ENCODE data around the gene FADS1.
A peak's percentile ranks its signal among the peaks of the same experiment; 100 is the strongest.

Gene FADS1

GRCh38 chr11:61756147-61756451 is 60.7 kb downstream of the FADS1 start:
- Mint-ChIP-seq H3K4me3 (no peak overlapping the region), H3K9me3 (no peaks in the 10 kb centered on the region), H3K4me1 (peaks cover 20% of the 10 kb centered on the region), H3K36me3 (no peaks in the 10 kb centered on the region), H3K27me3 (peaks cover 7% of the 10 kb centered on the region), H3K27ac (no peak overlapping the region)

DNA sequence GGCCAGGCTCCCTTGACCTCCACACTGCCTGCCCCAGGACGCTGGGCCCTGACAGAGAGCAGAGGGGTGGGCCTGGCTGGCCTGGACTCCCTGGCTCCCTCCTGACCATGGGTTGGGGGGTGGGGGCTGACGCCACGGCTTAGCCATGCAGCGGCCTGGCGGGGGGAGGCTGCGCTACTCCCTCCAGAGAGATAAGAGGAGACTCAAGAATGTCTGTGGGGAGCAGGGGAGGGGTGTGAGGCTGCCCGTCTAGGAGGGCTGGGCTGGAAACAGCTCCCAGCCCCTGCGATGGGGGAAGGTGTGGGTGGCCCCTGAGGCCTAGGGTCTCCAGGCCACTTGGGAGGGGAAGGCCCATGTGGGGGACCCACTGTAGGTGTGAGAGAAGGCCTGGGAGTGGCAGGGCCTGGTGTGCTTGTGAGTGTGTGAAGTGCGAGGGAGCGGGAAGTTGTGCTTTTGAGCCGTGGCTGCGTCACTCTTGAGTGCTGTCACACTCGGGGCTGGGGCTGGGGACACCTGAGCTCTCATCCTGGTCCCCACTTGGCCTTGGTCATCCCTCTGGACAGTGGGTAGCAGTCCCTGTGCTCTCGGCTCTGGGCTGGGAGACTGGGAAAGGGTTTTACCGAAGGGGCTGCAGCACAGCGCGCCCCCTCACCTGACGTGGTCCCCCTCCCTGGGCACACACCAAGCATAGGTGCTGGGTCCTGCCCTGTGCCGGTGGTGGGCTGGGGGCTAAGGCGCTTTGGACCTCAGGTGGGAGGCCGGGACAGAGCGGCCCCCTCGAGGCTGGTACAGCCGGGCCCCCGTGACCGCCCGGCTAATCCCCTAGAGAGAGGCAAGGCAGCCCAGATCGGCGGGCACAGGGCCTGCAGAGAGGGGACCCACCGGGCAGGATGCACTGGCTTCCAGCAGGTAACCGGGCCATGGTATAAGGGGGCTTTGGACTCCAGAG is 62.0 kb downstream of the FADS1 start:
- H3K36me3 Mint-ChIP-seq: no peaks in the 10 kb centered on the region
- H3K4me3 Mint-ChIP-seq: no peak overlapping the region
- peaks cover 24% of the 10 kb centered on the region for H3K4me1 Mint-ChIP-seq
- H3K9me3 Mint-ChIP-seq: no peaks in the 10 kb centered on the region
- H3K27ac Mint-ChIP-seq: no peak overlapping the region
- peaks cover 11% of the 10 kb centered on the region for H3K27me3 Mint-ChIP-seq

GRCh38 chr11:61753672-61754071 is 63.1 kb downstream of the FADS1 start:
- Mint-ChIP-seq H3K27ac (no peak overlapping the region), H3K36me3 (no peaks in the 10 kb centered on the region), H3K9me3 (no peaks in the 10 kb centered on the region), H3K27me3 (peaks cover 13% of the 10 kb centered on the region), H3K4me1 (peaks cover 24% of the 10 kb centered on the region), H3K4me3 (peak overlapping the region; percentile 78)

- H3K9me3 Mint-ChIP-seq: no peaks in the 10 kb centered on the region
- peaks cover 13% of the 10 kb centered on the region for H3K27me3 Mint-ChIP-seq
- peaks cover 24% of the 10 kb centered on the region for H3K4me1 Mint-ChIP-seq
- H3K27ac Mint-ChIP-seq: peak overlapping the region; percentile 62
- peak overlapping the region; percentile 78 for H3K4me3 Mint-ChIP-seq
- H3K36me3 Mint-ChIP-seq: no peaks in the 10 kb centered on the region
These were observed 63.8 kb downstream of the FADS1 start for GRCh38 chr11:61752925-61753521.

- H3K4me3 Mint-ChIP-seq: peak within 1 kb of the TSS; percentile 85
- no peaks in the 10 kb centered on the region for H3K9me3 Mint-ChIP-seq
- H3K27ac Mint-ChIP-seq: peak within 1 kb of the TSS; percentile 62
- H3K4me1 Mint-ChIP-seq: peaks cover 24% of the 10 kb centered on the region
- H3K36me3 Mint-ChIP-seq: no peaks in the 10 kb centered on the region
- peaks cover 13% of the 10 kb centered on the region for H3K27me3 Mint-ChIP-seq
These were observed 64.5 kb downstream of the FADS1 start, which contains the start of gene MYRF for GRCh38 chr11:61752117-61752924. TSS of gene MYRF (plus strand) at chr11:61752636. CDS start at chr11:61752745, 109 bp downstream.

GRCh38 chr11:61751384-61751783 is 65.4 kb downstream of the FADS1 start:
- no peak overlapping the region for H3K27ac Mint-ChIP-seq
- peak overlapping the region; percentile 34 for H3K4me3 Mint-ChIP-seq
- H3K9me3 Mint-ChIP-seq: no peaks in the 10 kb centered on the region
- peaks cover 23% of the 10 kb centered on the region for H3K4me1 Mint-ChIP-seq
- H3K27me3 Mint-ChIP-seq: peaks cover 13% of the 10 kb centered on the region
- no peaks in the 10 kb centered on the region for H3K36me3 Mint-ChIP-seq

GRCh38 chr11:61750631-61751273 is 66.1 kb downstream of the FADS1 start:
- Mint-ChIP-seq H3K36me3 (no peaks in the 10 kb centered on the region), H3K9me3 (no peaks in the 10 kb centered on the region), H3K27ac (no peak overlapping the region), H3K4me3 (peak overlapping the region; percentile 34), H3K27me3 (peaks cover 13% of the 10 kb centered on the region), H3K4me1 (peaks cover 20% of the 10 kb centered on the region)

Measured in activated naive CD4-positive, alpha-beta T cell treated with anti-CD3 and anti-CD28 coated beads, Interleukin-2, amount 50 U/mL, for 24 hours (primary cell).